GM12878 (cell line): ENCODE measurements around the gene CUEDC1. TPM values are rescaled to one million over a fixed set of nuclear protein-coding genes. Genes with fewer than 3 reads are reported as not detected.

Source experiments
- ATAC-seq: fragments of 200-7000 bp; cut with Tn5 transposase; 3 replicates; pipeline ENCODE4 v1.9.1; 2020; ENCODE audit warnings: mild to moderate bottlenecking, moderate library complexity
- BruUV-seq: library from RNA; stranded (reverse); fragments of 400-500 nt; replicated peaks from 2 replicates; lab custom pipeline; 2021; lab: Mats Ljungman, UMichigan
- CTCF ChIA-PET: fragments of 300-600 bp; sonication (Branson Sonifier 250); formaldehyde crosslinking; extraction: SDS; loops from one replicate; lab custom pipeline; 2021; ENCODE audit warnings: inconsistent platforms; lab: Yijun Ruan, JAX
- POLR2A ChIA-PET: fragments of 350-600 bp; formaldehyde crosslinking; extraction: SDS; loops from one replicate; lab custom pipeline; 2021; ENCODE audit warnings: inconsistent platforms; lab: Charles Lee
- RAD21 ChIA-PET: fragments of 300-600 bp; sonication (Branson Sonifier 250); formaldehyde crosslinking; loops from one replicate; lab custom pipeline; 2023; ENCODE audit warnings: antibody characterized with exemption; ENCODE audit not compliant: unreplicated experiment; lab: Charles Lee
- SMC1A ChIA-PET: fragments of 300-600 bp; sonication (Branson Sonifier 250); formaldehyde crosslinking; loops from one replicate; lab custom pipeline; 2023; ENCODE audit not compliant: unreplicated experiment, uncharacterized antibody; lab: Charles Lee
- DNase-seq: peaks from one replicate; pipeline ENCODE4 v3.0.0-alpha.2; 2011; ENCODE audit warnings: low read depth, low spot score
- FAIRE-seq: peaks from 3 replicates; lab custom pipeline; 2011; peaks lifted over from hg19 to GRCh38; lab: Jason Lieb, UNC
- H2AFZ ChIP-seq: 2 replicates; pipeline ENCODE4 v1.6.0; 2011; ENCODE audit warnings: low read depth, low read length, control low read depth; ENCODE audit not compliant: control insufficient read depth
- H3K27ac ChIP-seq: 2 replicates; pipeline ENCODE4 v1.5.1; 2011; ENCODE audit warnings: control low read depth; ENCODE audit not compliant: control insufficient read depth, insufficient read depth
- H3K27me3 ChIP-seq, 2 experiments: replicated peaks in 1 of 2; 2 replicates each; pipeline versions ENCODE4 v1.6.0 to v1.6.1; 2011; ENCODE audit warnings: low read length in 1 of 2; ENCODE audit not compliant: control insufficient read depth in 2 of 2, insufficient read depth in 2 of 2
- H3K36me3 ChIP-seq, 2 experiments: 2 replicates each; pipeline ENCODE4 v1.5.1; 2011; ENCODE audit warnings: low read length in 1 of 2; ENCODE audit not compliant: control insufficient read depth in 2 of 2, insufficient read depth in 2 of 2
- H3K4me1 ChIP-seq: 2 replicates; pipeline ENCODE4 v1.6.1; 2011; ENCODE audit warnings: mild to moderate bottlenecking, low read length, moderate library complexity, mixed read lengths; ENCODE audit not compliant: control insufficient read depth, insufficient read depth
- H3K4me2 ChIP-seq: 2 replicates; pipeline ENCODE4 v1.6.0; 2011; ENCODE audit warnings: control low read depth; ENCODE audit not compliant: control insufficient read depth, insufficient read depth
- H3K4me3 ChIP-seq: fragments of 200-600 bp; sonication (generic); 2 replicates; pipeline ENCODE4 v1.5.1; 2016
- H3K79me2 ChIP-seq: 2 replicates; pipeline ENCODE4 v1.6.0; 2011; ENCODE audit warnings: low read length; ENCODE audit not compliant: control insufficient read depth, insufficient read depth
- H3K9ac ChIP-seq: 2 replicates; pipeline ENCODE4 v1.8.0; 2011; ENCODE audit warnings: low read length, control low read depth, mixed read lengths; ENCODE audit not compliant: control insufficient read depth, insufficient read depth
- H3K9me3 ChIP-seq: replicated peaks from 3 replicates; pipeline ENCODE4 v1.5.1; 2011; ENCODE audit warnings: mild to moderate bottlenecking, low read length; ENCODE audit not compliant: control insufficient read depth, insufficient read depth
- H4K20me1 ChIP-seq: 2 replicates; pipeline ENCODE4 v1.6.0; 2011; ENCODE audit not compliant: control insufficient read depth, insufficient read depth
- CHD1 ChIP-seq: IDR thresholded peaks from 2 replicates; pipeline ENCODE4 v1.6.1; 2012; ENCODE audit warnings: low read depth, low read length, improper control_type of control experiment
- IRF3 ChIP-seq: fragments of 450-650 bp; IDR thresholded peaks from 2 replicates; pipeline ENCODE4 v1.6.1; 2014; ENCODE audit warnings: mild to moderate bottlenecking
- MXI1 ChIP-seq: fragments of 150-350 bp; IDR thresholded peaks from 2 replicates; pipeline ENCODE4 v1.6.1; 2011; ENCODE audit warnings: low read depth, mild to moderate bottlenecking, inconsistent platforms, low read length, improper control_type of control experiment
- NFYB ChIP-seq: IDR thresholded peaks from 2 replicates; pipeline ENCODE4 v1.6.1; 2011; ENCODE audit warnings: low read depth, mild to moderate bottlenecking, low read length, improper control_type of control experiment, moderate library complexity; ENCODE audit not compliant: insufficient read depth
- RAD21 ChIP-seq: IDR thresholded peaks from 2 replicates; pipeline ENCODE4 v1.6.1; 2011; ENCODE audit warnings: mild to moderate bottlenecking, low read depth, low read length, moderate library complexity; ENCODE audit not compliant: insufficient read depth
- TBL1XR1 ChIP-seq: IDR thresholded peaks from 2 replicates; pipeline ENCODE4 v1.6.1; 2012; ENCODE audit warnings: low read depth, low read length, improper control_type of control experiment
- USF1 ChIP-seq: IDR thresholded peaks from 2 replicates; pipeline ENCODE4 v1.6.1; 2011; ENCODE audit warnings: borderline replicate concordance, low read depth, mild to moderate bottlenecking, moderate library complexity, mixed read lengths, low read length; ENCODE audit not compliant: insufficient read depth; ENCODE audit errors: extremely low read length
- WGBS: methylation state at CpG from one replicate; pipeline ENCODE4 v1.1.6; 2016; ENCODE audit warnings: low lambda C conversion rate; ENCODE audit not compliant: insufficient replicate concordance, insufficient coverage; ENCODE audit errors: missing lambda C conversion rate; 5-methylcytosine and 5-hydroxymethylcytosine counted together
- in situ Hi-C: fragments of 300-500 bp; cut with MboI; formaldehyde crosslinking; loops from 9 replicates; pipeline ENCODE4 v1.14.3; 2018; ENCODE audit warnings: mixed read lengths
- intact Hi-C: fragments of 100-400 bp; cut with micrococcal nuclease; formaldehyde crosslinking; loops from one replicate; pipeline ENCODE4 v1.14.2; 2022; ENCODE audit not compliant: unreplicated experiment
- polyA plus RNA-seq, 11 experiments: library from polyadenylated mRNA; depleted of rRNA in 4 of 11; unstranded in 6 of 11; stranded (reverse) in 5 of 11; fragments of >200 nt; fragmentation: Nextera tagmentation in 4 of 11; fragmentation: Illumina TruSeq in 1 of 11; extraction: Ambion mirVana in 4 of 11; extraction: Trizol in 1 of 11; gene quantifications; 1 replicate in 1 of 11; 2 replicates in 10 of 11; pipeline versions ENCODE4 v1.2.1 to v1.2.3, GENCODE V29; 2011 to 2016; ENCODE audit warnings: inconsistent platforms in 2 of 11, missing spikeins in 2 of 11, low read depth in 1 of 11
- total RNA-seq, 4 experiments: library from RNA; depleted of rRNA in 3 of 4; stranded (reverse); fragments of >200 nt in 3 of 4; fragmentation: Illumina TruSeq in 1 of 4; extraction: Trizol in 1 of 4; gene quantifications; 2 replicates each; pipeline versions ENCODE4 v1.2.1 to v1.2.3, GENCODE V29; 2013 to 2021

Gene CUEDC1
- total and polyA plus RNA-seq, 10 of the 15 experiments (the other 5 are each of a cell fraction or from before 2014, with no cell fraction given), result 0.24 to 7.4 (median 1.8) TPM

- TF ChIP-seq IRF3, result no peak
- TF ChIP-seq NFYB, result no peak
- no peak for TF ChIP-seq RAD21
These were observed 98.2 kb downstream of the CUEDC1 start (continued) for GRCh38 chr17:57856792-57857620.

DNA sequence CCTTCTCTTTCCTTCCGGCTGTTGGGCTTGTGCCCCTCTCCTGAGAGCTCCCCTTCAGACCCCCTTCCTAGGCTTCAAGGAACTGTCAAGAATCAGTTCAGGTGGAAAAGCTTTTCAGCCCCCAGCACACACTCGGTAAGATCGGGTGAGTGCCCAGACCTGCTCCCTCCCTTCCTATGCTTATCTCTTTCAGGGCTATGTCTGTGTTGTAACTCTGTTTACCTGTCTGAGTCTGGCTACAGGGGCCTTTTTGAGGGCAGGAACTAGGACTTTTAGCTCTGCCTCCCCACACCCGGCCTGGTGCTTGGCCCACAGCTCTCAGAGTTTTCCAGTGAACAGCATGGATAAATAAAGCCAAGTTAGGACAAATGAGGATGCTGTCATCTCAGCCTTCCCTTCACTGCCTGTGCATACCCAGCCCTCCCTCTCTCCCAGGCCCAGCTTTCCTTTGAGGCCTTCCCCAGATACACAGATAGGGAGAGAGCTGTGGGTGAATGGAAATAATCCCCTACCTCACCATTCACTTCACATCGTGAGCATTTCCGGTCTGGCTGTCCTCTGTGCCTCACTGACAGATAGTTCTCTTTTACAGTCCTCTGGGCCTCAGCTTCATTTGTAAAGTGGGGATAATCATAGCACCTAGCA is 99.7 kb downstream of the CUEDC1 start:
- no peaks in the 10 kb centered on the region for H3K4me1 ChIP-seq
- ChIA-PET CTCF (interaction anchor here (0.7 to 18.2 kb wide), 11 partner anchors 13 to 775 kb away, joined by 3 to 708 read pairs (median 4); partner anchors contain the start of gene SRSF1), POLR2A (interaction anchor here (0.6 to 1.0 kb wide), 4 partner anchors 66 to 643 kb away, joined by 3 to 7 read pairs (median 4); no protein-coding TSS in a partner anchor), RAD21 (interaction anchor here (1.1 to 10.0 kb wide), 3 partner anchors 129 to 142 kb away, joined by 3 to 239 read pairs (median 4); no protein-coding TSS in a partner anchor), SMC1A (interaction anchor here (1.0 to 14.5 kb wide), 5 partner anchors 130 to 257 kb away, joined by 3 to 341 read pairs (median 4); no protein-coding TSS in a partner anchor)
- H3K9me3 ChIP-seq, result no peaks in the 10 kb centered on the region
- in situ Hi-C loops (no loop called here), intact Hi-C loops (loop anchor here (5.0 to 10.0 kb wide), 2 partner anchors 37 to 229 kb away; partner anchors contain the start of gene DYNLL2)
- DNase-seq, result no peak
- no peak for TF ChIP-seq USF1
- no peak for TF ChIP-seq TBL1XR1
- TF ChIP-seq CHD1, result no peak
- TF ChIP-seq MXI1, result no peak
- H3K79me2 ChIP-seq, result peaks cover under 1% of the 10 kb centered on the region; the same call in 1 of the 2 replicates
- BruUV-seq, result no TSS peak
- H3K27me3 ChIP-seq, result no peaks in the 10 kb centered on the region; a peak in 1 of 4 replicates
- H3K27ac ChIP-seq, result no peak overlapping the region
- no peak overlapping the region for H2AFZ ChIP-seq
- H4K20me1 ChIP-seq, result no peaks in the 10 kb centered on the region
- H3K4me2 ChIP-seq, result no peak overlapping the region
- no peaks in the 10 kb centered on the region for H3K36me3 ChIP-seq
- ATAC-seq, result no peak
- FAIRE-seq, result no peak
- WGBS, result 66% methylated on average over 6 of the region's 6 CpGs
- H3K4me3 ChIP-seq, result no peak overlapping the region
- H3K9ac ChIP-seq, result no peak overlapping the region
